Breast epithelium (tissue), 4 donors: ENCODE data around the gene NOP53. TPM values are rescaled to one million over a fixed set of nuclear protein-coding genes. Genes with fewer than 3 reads are reported as not detected.
"Not testable (repeated sequence)": the region's sequence is repeated elsewhere in the genome, so short reads cannot be mapped to it uniquely, and the experiment has no call there.

Experiments
- DNase-seq, 2 donors: peaks; one replicate each; pipeline ENCODE4 v3.0.0-alpha.2; 2019; ENCODE audit warnings: low spot score in 2 of 2
- H3K27ac ChIP-seq, 2 donors: fragments of 200-600 bp; sonication (generic) in 1 of 2; one replicate each; pipeline ENCODE4 v1.5.1; 2016 to 2019; ENCODE audit warnings: mild to moderate bottlenecking in 1 of 2
- H3K27me3 ChIP-seq, 2 donors: fragments of 200-600 bp; sonication (generic) in 1 of 2; one replicate each; pipeline versions ENCODE4 v1.5.1 to v1.6.0; 2017 to 2019; ENCODE audit warnings: control low read depth in 1 of 2, mild to moderate bottlenecking in 1 of 2
- H3K36me3 ChIP-seq: fragments of 200-600 bp; one replicate; pipeline ENCODE4 v1.5.1; 2019
- H3K4me1 ChIP-seq, 2 donors: fragments of 200-600 bp; sonication (generic); one replicate each; pipeline ENCODE4 v1.5.1; 2016 to 2019; ENCODE audit warnings: control low read depth in 1 of 2
- H3K4me3 ChIP-seq, 3 donors: fragments of 200-600 bp; sonication (generic); 1 replicate in 2 of 3; 2 replicates in 1 of 3; pipeline ENCODE4 v1.5.1; 2016 to 2019; ENCODE audit warnings: mild to moderate bottlenecking in 3 of 3, moderate library complexity in 2 of 3
- H3K9me3 ChIP-seq, 2 donors: fragments of 200-600 bp; sonication (generic) in 1 of 2; one replicate each; pipeline ENCODE4 v1.5.1; 2016 to 2019; ENCODE audit warnings: control low read depth in 1 of 2
- POLR2A ChIP-seq: fragments of 450-650 bp; IDR thresholded peaks from one replicate; pipeline ENCODE4 v1.6.1; 2016; ENCODE audit warnings: antibody characterized with exemption, mild to moderate bottlenecking, moderate library complexity
- POLR2AphosphoS5 ChIP-seq, 3 donors: sonication (generic); formaldehyde crosslinking; IDR thresholded peaks; one replicate each; pipeline ENCODE4 v1.6.1; 2017; ENCODE audit warnings: antibody characterized with exemption in 3 of 3
- intact Hi-C: fragments of 100-400 bp; cut with DNase I; formaldehyde crosslinking; loops from one replicate; pipeline ENCODE4 v1.15.1; 2023; ENCODE audit warnings: low total_unique reads
- total RNA-seq, 3 donors: library from RNA; depleted of rRNA; stranded (reverse); fragments of >200 nt; gene quantifications; one replicate each; pipeline ENCODE4 v1.1.0, GENCODE V29; 2016
- TF ChIP-seq, protein P1 (sequence below), 3 donors: fragments of 450-650 bp; IDR thresholded peaks; one replicate each; pipeline ENCODE4 v1.5.1; 2016 to 2017; ENCODE audit warnings: antibody characterized with exemption in 3 of 3, mild to moderate bottlenecking in 3 of 3, moderate library complexity in 3 of 3

Gene NOP53
- total RNA-seq, 3 donors from 2014 or later, result 391 to 498 (median 457) TPM

DNA sequence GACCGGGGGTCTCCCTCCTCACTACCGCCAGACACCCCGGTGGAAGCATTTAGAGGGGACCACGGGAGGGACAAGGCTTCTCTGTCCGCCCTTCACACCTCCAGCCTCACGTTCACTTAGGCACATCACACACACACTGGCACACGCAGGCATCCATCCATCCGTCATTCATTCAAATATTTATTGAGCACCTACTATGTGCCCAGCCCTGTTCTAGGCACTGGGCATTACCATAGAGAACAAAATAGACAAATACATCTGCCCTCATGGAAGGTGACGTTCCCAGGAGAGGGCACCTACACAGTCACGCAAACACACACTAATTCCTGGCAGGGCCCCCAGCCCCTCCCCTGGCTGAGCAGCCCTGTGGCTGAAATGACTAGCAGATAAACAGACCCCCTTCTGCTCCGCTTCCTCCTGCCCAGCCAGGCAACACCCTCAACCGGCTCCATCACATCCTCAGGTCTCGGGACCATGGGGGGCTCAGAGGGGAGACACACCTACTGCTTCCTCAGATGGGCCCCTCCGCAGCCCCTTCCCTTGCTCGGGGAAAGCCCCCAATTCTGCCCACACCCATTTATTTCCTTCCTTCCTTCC, 3.7 kb upstream of the NOP53 start:
- intact Hi-C loops, result no loop called here
- Histone ChIP-seq H3K27ac (peak overlapping the region; percentile 99), H3K9me3 (no peaks in the 10 kb centered on the region), H3K27me3 (no peaks in the 10 kb centered on the region), H3K36me3 (no peaks in the 10 kb centered on the region), H3K4me3 (no peak overlapping the region), H3K4me1 (peaks cover 0 to 12% of the 10 kb centered on the region in 2 donors)
- no peak for TF ChIP-seq POLR2A
- TF ChIP-seq, protein P1, sequence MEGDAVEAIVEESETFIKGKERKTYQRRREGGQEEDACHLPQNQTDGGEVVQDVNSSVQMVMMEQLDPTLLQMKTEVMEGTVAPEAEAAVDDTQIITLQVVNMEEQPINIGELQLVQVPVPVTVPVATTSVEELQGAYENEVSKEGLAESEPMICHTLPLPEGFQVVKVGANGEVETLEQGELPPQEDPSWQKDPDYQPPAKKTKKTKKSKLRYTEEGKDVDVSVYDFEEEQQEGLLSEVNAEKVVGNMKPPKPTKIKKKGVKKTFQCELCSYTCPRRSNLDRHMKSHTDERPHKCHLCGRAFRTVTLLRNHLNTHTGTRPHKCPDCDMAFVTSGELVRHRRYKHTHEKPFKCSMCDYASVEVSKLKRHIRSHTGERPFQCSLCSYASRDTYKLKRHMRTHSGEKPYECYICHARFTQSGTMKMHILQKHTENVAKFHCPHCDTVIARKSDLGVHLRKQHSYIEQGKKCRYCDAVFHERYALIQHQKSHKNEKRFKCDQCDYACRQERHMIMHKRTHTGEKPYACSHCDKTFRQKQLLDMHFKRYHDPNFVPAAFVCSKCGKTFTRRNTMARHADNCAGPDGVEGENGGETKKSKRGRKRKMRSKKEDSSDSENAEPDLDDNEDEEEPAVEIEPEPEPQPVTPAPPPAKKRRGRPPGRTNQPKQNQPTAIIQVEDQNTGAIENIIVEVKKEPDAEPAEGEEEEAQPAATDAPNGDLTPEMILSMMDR (IDR thresholded peaks at IDR 0.05), result no peak
- TF ChIP-seq POLR2AphosphoS5 (IDR thresholded peaks at IDR 0.05), result no peak
- no peak for DNase-seq

DNA sequence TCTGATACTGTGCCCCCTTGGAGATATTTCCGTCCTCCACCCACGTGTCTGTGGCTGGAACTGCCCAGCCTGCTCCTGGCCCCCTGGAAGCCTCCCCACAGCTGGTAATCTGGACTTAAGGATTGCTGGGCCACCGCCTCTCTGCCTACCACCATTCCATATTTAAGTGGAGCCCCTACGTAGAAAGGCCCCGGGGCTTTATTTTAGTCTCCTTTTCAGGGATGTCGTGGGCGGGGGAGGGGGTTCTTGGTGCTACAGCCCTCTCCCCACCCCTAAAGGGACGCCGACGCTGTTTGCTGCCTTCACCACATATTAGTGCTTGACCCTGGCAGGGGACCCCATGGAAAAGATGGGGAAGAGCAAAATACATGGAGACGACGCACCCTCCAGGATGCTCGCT, 2.7 kb upstream of the NOP53 start:
- Histone ChIP-seq H3K4me3 (peak overlapping the region; percentile 30 to 65 (median 49)), H3K9me3 (no peaks in the 10 kb centered on the region), H3K27me3 (no peaks in the 10 kb centered on the region), H3K27ac (peak overlapping the region; percentile 99), H3K4me1 (peaks cover 0 to 15% of the 10 kb centered on the region in 2 donors), H3K36me3 (no peaks in the 10 kb centered on the region)
- TF ChIP-seq POLR2AphosphoS5 (IDR thresholded peaks at IDR 0.05), result no peak
- TF ChIP-seq, protein P1 (IDR thresholded peaks at IDR 0.05), result no peak
- no peak for TF ChIP-seq POLR2A
- peak in 1 of 2 donors; percentile 33 for DNase-seq
- intact Hi-C loops, result loop anchor here (1.0 kb wide), 1 partner anchor 29 kb away; the partner anchor contains the start of gene EHD2

DNA sequence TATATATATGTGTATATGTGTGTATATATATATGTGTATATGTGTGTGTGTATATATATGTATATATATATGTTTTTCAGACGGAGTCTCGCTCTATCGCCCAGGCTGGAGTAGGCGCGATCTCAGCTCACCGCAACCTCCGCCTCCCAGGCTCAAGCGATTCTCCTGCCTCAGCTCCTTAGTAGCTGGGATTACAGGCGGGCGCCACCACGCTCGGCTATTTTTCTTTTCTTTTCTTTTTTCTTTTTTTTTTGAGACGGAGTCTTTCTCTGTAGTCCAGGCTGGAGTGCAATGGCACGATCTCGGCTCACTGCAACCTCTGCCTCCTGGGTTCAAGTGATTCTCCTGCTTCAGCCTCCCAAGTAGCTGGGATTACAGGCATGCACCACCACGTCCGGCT, 783 bp downstream of the NOP53 start:
- peak overlapping the region; percentile 77 to 82 (median 82) for H3K4me3 ChIP-seq
- H3K27ac ChIP-seq, result peak overlapping the region in 1 of 2 donors; percentile 97
- peaks cover 0 to 15% of the 10 kb centered on the region in 2 donors for H3K4me1 ChIP-seq
- intact Hi-C loops, H3K9me3 ChIP-seq, H3K27me3 ChIP-seq, H3K36me3 ChIP-seq, DNase-seq: not testable (repeated sequence)

DNA sequence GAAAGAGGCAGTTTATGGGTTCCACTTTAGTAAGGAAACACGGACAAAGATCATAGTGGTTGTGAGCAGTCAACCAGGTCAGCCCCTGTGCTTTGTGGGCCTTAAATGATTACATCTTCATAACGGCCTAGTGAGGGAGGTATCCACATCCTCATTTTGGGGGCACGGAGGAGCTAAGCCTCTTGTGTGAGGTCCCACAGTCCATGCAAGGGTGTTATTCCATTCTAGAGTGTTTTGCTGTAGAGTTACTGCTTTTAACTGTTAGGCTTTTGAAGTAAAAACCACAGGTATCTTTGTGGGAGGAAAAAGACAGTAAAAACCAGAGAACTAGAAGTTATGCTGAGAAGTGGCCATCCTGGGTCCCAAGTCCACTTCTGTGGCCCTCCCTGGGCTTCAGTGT, 4.0 kb downstream of the NOP53 start:
- no peaks in the 10 kb centered on the region for H3K27me3 ChIP-seq
- no peak for DNase-seq
- no peaks in the 10 kb centered on the region for H3K9me3 ChIP-seq
- TF ChIP-seq POLR2AphosphoS5 (IDR thresholded peaks at IDR 0.05) (no peak), POLR2A (no peak)
- TF ChIP-seq, protein P1 (IDR thresholded peaks at IDR 0.05), result no peak
- H3K27ac ChIP-seq, result no peak overlapping the region
- H3K36me3 ChIP-seq, result peaks cover 8% of the 10 kb centered on the region
- H3K4me3 ChIP-seq, result no peak overlapping the region
- intact Hi-C loops, result no loop called here
- peaks cover 0 to 8% of the 10 kb centered on the region in 2 donors for H3K4me1 ChIP-seq

DNA sequence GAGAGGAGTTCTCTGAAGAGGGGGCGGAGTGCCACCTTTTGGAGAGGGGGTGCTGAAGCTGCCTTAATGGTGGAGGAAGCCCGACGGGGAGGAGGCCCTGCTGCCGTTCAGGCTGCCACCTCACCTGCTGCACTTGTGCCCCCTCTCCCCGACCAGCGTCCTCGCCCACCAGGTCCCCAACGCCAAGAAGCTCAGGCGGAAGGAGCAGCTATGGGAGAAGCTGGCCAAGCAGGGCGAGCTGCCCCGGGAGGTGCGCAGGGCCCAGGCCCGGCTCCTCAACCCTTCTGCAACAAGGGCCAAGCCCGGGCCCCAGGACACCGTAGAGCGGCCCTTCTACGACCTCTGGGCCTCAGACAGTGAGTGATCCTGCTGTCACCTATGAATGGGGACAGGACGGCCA, 5.4 kb downstream of the NOP53 start:
- Histone ChIP-seq H3K4me3 (no peak overlapping the region), H3K4me1 (peaks cover 0 to 7% of the 10 kb centered on the region in 2 donors), H3K27ac (no peak overlapping the region), H3K9me3 (no peaks in the 10 kb centered on the region), H3K27me3 (no peaks in the 10 kb centered on the region), H3K36me3 (peaks cover 17% of the 10 kb centered on the region)
- TF ChIP-seq, protein P1 (IDR thresholded peaks at IDR 0.05), result no peak
- TF ChIP-seq POLR2AphosphoS5 (IDR thresholded peaks at IDR 0.05) (no peak), POLR2A (no peak)
- no peak for DNase-seq
- intact Hi-C loops, result no loop called here
